Measurements from ENCODE around the gene BCR. TPM values are rescaled to one million over a fixed set of nuclear protein-coding genes. Genes with fewer than 3 reads are reported as not detected.

Gene BCR
- polyA plus RNA-seq, 4 donors, result 31.9 to 63.5 (median 50.2) TPM

DNA sequence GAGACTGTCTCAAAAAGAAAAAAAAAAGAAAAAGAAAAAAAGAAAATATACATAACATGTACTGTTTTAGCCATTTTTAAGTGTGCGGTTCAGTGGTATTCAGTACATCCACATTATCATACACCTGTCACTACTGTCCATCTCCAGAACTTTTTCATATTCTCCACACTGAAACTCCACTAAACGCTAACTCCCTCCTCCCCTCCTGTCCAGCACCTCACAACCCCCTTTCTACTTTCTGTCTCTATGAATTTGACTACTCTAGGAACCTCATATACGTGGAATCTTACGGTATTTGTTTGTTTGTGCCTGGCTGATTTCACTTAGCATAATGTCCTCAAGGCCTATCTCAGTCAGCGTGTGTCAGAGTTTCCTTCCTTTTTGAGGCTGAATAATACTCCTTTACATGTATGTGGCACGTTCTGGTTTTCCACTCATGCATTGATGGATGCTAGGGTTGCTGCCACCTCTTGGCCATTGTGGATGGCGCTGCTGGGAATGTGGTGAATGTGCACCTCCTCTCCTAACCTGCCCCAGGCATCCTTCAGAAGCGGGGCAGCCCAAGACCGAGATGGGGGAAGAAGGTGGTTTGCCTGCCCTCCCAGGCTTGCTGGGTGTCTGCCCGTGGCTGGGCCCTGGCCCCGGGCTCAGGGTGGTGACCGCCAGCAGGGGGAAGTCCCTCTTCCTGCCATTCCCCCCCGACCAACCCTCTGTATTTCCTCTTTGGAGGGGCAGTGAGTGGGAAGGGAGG lies 60.5 kb downstream of the BCR start:
- no peak for DNase-seq (ENCODE audit: low read depth in 4 of 4, low spot score in 3 of 4)

DNA sequence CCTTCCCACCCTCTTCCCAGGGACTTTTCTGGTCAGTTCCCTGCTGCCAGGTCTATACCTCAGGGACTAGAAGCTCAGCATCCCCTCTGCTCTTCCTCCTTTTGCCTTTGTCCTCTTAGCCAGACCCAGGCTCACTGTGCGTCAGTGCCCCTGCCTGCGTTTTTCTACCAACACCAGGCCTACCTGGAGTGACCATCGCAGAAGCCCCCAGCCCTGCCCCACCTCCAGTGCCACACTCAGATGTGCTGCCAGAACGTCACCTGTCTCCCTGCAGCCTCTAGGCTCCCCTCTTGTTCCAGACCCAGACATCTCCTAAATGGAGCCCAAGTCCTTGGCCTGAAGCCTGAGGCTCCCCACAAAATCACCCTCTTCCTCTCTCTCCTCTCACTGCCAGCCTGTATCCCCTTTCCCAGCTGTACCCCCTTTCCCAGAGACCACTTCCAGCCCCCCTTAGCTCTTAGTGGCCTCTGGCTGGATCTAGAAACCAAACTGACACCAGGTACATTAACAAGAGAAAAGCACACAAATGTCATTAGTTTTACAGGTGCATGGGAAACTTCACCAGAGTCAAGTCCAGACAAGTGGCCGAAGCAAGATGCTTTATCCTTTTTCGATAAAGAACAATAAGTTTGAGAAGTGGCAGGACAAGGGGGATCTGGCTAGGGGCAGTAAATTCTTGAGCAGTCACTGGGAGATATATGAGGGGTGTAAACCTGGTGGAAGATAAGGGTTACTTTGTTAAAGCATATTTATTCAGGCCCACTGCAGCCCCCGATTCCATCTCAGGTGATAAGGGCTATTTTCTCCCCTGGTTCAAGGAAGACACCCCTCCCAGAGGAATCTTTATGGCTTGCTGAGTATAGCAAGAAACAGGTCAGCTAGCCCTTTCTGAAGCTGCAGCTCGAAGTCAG lies 61.5 kb downstream of the BCR start:
- DNase-seq (ENCODE audit: low read depth in 4 of 4, low spot score in 3 of 4), result no peak

DNA sequence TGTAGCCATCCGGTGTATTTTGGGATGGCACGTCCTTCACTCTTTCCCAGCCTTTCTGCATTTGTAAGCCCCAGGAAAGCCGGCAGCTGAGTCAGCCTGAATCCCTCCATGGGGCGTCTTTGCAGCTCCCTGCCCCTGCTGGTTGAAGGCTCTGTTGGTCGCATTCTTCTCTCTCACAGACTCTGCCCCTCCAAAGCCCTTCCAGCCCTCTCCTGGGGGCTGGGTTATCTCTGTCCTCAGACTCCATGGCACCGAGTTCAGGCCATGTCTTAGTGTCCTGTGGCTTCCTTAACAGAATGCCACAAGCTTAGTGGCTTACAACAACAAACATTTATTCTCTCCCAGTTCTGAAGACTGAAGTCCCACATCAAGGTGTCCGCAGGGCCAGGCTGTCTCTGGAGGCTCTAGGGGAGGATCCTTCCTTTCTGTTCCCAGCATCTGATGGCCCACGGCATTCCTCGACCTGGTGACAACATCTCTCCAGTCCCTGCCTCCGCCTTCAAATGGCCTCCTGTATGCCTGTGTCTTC lies 62.2 kb downstream of the BCR start:
- no peak for DNase-seq (ENCODE audit: low read depth in 4 of 4, low spot score in 3 of 4)

DNA sequence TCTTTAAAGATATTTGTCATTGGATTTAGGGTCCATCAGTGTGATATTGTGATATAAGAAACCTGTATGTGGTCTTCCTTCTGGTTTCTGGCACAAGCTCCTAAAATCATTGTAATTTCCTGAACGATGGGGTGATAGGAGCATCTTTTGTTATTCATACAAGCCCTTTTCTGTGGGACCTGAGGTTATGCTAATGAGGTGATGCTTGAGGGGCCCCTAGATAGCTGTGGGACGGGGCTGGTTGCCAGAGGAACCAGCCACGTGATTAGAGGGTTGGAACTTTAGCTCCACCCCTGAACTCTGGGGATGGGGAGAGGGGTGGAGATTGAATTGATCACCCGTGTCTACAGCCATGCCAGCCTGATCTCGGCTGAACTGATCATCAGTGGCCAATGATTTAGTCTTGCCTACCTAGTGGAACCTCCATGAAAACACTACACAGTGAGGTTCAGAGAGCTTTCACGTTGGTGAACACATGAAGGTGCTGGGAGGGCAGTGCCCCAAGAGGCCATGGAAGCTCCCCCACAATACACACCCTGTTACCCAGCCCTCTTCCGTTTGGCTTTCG lies 62.8 kb downstream of the BCR start:
- DNase-seq (ENCODE audit: low read depth in 4 of 4, low spot score in 3 of 4), result no peak

DNA sequence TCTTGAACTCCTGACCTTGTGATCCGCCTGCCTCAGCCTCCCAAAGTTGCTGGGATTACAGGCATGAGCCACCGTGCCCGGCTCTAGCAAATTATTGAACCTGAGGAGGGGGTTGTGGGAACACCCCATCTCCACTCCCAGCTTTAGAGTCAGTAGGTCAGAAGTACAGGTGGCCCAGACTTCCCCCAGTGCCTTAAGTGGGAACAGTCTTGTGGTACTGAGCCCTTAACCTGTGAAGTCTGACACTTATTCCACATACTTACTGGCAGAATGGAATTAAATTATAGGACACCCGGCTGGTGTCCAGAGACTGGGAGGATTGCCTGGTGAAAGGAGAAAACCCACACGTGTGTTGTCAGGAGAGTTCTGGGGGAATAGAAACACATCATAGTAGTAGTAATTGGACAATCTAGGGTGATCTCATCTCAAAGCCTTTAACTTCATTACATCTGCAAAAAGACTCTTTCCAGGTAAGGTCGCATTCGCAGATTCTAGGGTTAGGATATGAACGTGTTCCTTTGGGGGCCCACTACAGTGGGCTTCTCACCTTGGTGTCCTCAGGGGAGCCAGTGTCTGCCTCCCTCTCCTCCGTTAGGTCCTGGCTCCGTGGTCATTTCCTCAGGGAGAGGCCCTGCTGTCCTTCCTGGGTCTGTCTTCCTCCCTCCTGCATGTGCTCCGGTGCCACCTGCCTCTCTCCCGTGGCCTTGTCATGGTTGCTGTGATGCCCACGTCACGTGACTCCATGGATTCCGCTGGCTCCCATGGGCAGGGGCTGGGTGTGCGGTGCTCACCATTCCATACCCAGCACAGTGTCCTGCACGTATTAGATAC lies 63.8 kb downstream of the BCR start:
- DNase-seq (ENCODE audit: low read depth in 4 of 4, low spot score in 3 of 4), result no peak

DNA sequence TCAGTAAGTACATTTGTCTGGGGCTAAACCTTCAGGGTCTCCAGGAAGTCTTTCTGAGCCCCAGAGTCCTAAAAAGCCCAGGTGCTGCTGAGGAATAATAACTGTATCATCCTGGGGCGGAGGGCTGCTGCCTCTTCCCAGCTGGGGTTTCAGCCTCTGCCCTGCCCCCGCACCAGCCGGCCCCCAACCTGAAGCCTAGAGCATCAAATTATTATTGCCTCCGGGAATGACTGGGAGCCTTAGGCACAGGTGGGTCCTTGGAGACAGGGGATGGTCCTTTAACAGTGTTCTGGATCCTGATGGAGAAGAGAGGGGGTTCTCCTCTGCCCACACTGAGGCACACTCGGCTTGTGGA lies 64.4 kb downstream of the BCR start:
- no peak for DNase-seq (ENCODE audit: low read depth in 4 of 4, low spot score in 3 of 4)

DNA sequence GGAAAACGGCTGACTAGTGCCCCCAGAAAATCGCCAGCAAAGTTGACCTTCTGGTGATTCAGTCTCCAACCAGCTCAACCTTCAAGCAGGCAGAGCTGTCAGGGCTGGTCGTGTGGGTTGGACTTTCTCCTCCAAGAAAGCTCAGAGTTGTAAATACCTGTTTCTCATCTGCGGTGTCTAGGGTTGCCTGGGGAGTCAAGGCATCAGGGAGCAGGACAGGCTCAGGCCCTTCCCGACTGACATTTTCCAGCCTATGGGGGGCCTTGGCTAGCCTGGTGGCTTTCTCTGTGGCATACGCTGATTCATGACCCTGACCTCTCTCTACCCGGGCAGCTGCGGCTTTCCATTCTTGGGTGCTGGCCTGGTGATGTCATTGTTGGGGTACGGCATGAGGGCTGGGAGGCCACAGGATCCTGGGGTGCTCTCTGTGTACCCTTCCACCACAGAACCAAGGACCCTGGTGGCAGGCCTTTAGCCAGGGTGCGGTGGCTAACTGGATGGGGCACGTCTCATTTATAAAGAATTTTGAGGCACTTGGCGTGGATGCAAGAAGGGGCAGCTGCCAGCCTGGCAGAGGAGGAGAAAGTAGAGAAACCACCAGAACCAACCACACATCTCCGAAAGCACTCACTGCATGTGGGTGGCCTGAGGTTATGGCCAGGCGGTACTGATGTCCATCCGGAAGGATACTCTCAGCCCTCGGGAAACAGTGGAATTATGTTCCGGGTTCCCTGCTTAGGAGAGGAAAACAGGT lies 64.9 kb downstream of the BCR start:
- no peak for DNase-seq (ENCODE audit: low read depth in 4 of 4, low spot score in 3 of 4)

DNA sequence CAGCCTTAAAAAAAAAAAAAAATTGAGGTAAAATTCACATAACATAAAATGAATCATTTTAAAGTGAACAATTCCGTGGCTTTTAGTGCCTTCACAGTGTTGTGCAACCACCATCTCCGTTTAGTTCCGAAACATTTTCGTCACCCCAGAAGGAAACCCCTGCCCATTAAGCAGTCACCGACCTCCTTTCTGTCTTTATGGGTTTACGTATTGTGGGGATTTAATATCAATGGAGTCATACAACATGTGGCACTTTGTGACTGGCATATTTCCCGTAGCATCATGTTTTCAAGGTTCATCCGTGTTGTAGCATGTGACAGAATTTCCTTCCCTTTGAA lies 65.5 kb downstream of the BCR start:
- no peak for DNase-seq (ENCODE audit: low read depth in 4 of 4, low spot score in 3 of 4)

DNA sequence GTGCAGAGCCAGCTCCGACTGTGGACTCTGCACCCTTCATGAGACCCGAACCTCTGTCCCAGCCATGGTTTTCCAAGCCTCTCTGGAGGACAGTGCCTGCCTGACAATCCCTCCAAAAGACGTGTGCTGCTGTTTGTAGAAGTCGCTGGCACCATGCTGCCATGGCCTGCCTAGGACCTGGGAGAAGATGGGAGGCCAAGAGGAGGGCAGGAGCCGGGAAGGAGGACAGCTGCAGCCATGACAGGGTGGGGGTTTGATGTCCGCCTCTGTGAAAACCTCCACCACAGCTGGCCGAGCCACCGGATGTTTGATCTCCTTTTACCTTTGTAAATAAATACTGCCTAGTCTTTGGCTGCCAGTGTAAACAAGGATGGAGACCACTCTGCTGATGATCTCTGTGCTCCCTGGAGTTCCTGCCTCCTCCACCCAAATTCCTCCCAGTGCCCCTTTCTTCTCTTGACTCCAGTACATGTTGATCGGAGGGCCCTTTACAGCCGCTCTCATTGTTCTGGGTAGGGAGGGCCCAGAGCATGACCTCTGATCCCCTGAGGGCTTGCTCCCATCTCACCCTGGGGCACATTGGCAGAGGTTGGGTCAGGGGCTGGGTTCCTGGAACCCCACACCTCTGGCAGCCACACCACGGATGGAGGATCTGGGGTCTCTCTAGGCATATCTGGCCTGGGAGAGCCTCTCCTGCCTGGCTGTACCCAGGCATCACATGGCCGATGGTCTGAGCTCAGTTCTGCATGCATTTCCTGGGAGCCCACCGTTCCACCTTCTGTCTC lies 66.9 kb downstream of the BCR start:
- DNase-seq (ENCODE audit: low read depth in 4 of 4, low spot score in 3 of 4), result no peak

DNA sequence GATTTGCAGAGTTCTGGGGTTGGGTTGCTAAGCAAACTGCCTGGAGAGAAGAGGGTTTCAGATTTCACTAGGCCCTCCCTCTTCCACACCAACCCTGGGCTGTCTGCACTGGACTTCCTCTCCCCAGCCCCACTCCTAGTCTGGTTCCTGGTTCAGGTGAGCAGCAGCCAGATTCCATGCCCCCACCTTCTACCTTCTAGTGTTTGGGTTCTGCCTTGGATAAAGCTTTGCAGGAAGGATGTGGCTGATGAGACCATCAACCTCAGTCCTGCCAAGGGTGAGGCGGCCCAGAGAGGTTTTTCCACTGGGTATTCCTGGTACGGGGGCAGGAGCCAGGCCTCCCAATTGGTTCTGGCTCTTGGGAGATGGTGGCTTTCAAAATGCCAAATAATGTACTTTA lies 68.3 kb downstream of the BCR start:
- DNase-seq (ENCODE audit: low read depth in 4 of 4, low spot score in 3 of 4), result no peak

DNA sequence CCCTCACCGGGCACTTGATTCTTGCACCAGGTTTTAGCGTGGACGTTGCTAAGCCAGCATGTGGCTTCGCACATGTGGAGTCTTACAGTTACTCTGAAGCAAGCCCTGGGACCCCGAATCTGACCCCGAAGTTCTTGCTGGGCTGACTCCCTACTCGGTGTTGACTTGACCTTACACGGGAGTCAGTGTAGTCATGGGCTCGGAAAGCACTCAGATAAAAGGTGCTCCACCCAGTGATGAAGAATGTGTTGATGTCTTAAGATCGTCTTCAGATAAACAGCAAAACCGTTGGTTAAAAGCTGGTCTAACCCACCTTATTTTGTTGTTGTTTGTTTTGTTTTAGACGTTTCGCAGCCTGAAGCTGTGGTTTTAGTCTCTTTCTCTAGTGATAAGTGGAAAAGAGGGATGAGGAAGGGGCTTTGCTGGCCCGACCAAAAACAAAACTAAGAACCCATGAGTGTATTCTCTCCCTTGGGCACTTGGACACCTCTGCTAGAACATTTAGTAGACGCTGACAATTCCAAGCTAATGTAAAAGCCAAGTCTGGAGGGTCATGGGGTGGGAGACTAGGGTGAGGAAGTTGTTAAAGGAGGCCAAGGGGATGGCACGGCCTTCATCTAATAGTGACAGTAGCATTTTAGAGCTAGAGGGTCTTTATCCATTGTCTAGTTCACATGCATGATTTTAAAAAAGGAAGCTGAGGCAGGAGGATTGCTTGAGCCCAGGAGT lies 69.9 kb downstream of the BCR start:
- DNase-seq (ENCODE audit: low read depth in 4 of 4, low spot score in 3 of 4), result no peak

DNA sequence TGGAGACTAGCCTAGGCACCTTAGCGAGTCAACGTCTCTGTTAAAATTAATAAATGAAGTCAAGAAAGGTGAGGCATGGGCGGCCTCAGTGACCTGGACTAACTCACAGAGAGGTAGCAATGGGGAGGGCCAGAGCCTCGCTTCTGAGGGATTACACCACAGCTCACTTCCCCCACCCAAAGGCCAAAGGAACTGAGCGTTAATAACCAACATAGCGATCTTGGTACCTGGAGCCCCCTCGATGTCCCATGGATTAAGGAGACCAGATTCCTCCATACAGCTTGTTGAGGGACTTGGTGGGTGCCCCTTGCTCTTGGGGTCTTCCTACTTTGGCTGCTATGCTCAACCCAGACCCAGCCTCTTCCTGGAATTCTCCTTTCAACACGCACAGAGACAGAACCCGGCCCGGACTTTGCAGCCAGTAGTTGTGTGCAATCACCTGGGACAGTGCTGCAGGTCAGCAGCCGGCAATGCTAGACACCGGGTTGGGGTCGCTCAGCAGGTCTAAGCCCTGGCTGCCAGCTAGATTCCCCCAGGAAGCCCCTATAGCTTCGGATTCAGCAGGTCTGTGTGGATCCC lies 70.6 kb downstream of the BCR start:
- DNase-seq (ENCODE audit: low read depth in 4 of 4, low spot score in 3 of 4), result no peak

DNA sequence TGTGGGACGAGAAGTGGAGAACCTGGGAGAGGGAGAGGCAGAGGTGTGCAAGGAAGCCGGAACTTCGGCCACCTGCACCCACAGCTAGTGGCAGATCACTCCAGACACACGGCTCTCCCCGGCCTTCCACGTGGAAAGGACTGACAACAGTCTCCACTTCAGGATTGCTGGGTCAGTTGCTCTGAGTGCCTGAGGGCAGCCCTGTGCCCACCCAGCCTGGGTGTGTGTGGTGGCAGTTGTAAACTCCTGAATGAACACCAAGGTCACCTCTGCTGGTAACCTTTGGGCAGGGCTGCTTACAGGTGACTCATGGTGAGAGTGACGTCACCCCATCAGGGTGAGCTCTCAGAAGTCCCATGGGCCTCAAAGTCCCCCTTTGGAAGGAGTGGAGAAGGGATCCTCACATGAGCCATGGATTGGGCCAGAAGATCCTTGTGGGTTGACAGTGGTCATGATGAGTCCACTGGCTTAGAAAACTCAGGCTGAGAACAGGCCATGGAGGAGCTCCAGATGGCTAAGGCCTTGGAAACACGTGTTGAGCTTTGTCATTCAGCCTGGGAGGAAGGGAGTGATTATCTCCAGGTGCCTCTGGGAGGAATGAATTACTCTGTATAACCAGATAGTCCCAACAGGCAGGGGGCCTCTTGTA lies 71.3 kb downstream of the BCR start:
- no peak for DNase-seq (ENCODE audit: low read depth in 4 of 4, low spot score in 3 of 4)

DNA sequence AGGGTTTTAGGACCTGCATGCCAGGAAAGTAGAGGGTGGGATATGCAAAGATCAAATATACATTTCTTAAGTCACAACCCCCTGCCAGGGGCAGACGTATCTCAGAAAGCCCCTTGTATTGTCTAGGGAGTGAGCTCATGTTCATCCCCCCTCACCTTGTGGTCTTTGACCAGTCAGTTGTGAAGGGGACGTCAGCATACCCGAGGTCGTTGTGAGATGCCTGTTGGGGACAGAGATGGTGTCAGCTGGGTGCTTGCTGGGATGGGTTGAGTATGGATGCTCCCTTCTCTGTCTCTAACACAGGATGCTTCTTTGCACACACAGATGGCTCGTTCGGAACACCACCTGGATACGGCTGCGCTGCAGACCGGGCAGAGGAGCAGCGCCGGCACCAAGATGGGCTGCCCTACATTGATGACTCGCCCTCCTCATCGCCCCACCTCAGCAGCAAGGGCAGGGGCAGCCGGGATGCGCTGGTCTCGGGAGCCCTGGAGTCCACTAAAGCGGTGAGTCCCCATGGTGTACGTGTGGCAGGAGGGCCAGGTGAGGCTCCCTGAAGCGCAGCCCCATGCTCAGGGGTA lies 73.3 kb downstream of the BCR start:
- DNase-seq (ENCODE audit: low read depth in 4 of 4, low spot score in 3 of 4), result no peak

DNA sequence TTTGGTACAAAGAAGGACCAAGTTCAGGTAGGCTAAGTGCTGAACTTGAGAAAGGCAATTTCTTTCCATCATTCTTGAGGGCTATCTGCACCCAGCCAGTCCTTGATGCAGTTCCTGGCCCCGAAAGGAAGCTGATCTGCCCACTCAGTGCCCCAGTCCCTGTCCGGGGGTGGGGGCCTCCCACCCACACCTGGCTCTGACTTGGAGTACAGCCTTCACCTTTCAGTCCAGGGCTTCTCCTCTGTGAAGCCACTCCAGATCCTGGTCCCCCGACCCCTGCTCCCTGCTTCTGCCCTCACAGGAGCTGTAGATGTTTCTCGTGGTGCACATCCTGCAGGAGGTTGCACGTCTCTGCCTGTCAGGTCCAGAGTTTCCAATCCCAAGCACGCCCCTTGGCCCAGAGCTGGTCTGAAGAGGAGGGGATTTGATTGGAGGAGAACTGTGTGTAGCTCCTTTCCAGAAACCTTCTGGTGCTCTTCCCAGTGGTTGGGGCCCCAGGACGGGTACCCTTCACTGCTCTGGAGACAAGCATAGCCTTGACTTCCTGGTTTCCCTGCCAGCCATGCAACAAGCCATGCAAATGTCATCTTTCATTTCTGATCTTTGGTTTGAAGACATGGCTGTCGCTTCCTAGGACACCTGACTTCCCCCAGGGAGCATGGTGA lies 75.3 kb downstream of the BCR start:
- DNase-seq (ENCODE audit: low read depth in 4 of 4, low spot score in 3 of 4), result no peak

DNA sequence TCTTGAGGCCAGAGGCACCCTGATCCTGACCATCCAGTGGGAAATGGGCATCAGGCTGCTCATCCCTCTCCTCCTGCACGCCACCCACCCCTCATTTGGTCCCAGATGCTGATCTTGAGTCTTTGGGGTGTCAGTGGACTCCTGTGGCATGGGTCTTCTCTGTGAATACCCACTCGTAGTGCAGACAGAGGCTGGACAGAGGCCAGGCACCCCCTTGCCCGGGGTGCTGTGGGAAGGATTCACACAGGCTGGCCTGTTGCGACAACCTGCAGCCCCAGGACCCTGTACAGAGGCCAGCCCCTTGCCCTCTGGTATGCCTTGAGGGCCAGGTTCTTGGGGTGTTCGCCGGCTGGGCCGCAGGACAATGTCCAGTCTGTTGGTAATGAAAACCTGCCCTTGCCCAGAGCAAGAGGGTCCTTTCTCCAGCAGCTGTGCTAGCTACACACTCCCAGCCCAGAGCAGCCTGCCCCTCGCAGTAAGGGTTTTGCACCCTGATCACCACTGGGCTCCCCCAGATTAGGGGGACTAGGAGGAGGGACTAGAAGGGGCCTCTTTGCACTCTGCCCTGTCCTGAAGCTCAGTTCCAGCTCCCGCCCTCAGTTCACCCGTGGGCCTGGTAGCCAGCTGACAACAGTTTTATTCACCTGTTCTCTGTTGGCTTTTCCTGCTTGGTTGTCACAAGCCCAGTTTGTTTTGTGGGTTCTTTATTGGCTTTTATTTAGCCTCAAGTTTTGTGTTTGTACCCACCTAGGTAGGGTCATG lies 76.0 kb downstream of the BCR start:
- no peak for DNase-seq (ENCODE audit: low read depth in 4 of 4, low spot score in 3 of 4)

Measured in left renal pelvis (tissue), 4 donors.